Skeletal muscle cell (primary cell): Measurements from ENCODE around the gene MYO9A.
"Not testable (repeated sequence)": the region's sequence is repeated elsewhere in the genome, so short reads cannot be mapped to it uniquely, and the experiment has no call there.

Experiments used
- DNase-seq: peaks from one replicate; pipeline ENCODE4 v3.0.0-alpha.2; 2010; ENCODE audit warnings: low read depth
- H3K4me3 ChIP-seq: 2 replicates; pipeline ENCODE4 v1.5.1; 2011; ENCODE audit warnings: low read depth, mild to moderate bottlenecking, control low read depth, low read length, moderate library complexity

Gene MYO9A

DNA sequence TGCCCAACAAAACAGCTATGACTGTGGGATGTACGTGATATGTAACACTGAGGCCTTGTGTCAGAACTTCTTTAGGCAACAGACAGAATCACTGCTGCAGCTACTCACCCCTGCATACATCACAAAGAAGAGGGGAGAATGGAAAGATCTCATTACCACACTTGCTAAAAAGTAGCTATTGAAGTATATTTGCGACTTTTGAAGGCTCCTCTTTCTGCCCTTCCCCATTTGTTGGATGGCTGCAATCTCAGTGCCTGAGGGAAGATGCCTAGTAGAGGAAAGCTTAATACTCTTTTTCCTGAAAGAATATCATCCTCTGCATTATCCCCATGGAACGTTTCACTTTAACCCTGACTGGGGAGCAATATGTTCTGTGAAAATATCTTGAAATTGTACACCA is 22.1 kb upstream of the MYO9A start:
- DNase-seq, result no peak
- no peak overlapping the region for H3K4me3 ChIP-seq

- H3K4me3 ChIP-seq, result no peak overlapping the region
- no peak for DNase-seq
Measured at GRCh38 chr15:72139667-72140066, 21.7 kb upstream of the MYO9A start.

DNA sequence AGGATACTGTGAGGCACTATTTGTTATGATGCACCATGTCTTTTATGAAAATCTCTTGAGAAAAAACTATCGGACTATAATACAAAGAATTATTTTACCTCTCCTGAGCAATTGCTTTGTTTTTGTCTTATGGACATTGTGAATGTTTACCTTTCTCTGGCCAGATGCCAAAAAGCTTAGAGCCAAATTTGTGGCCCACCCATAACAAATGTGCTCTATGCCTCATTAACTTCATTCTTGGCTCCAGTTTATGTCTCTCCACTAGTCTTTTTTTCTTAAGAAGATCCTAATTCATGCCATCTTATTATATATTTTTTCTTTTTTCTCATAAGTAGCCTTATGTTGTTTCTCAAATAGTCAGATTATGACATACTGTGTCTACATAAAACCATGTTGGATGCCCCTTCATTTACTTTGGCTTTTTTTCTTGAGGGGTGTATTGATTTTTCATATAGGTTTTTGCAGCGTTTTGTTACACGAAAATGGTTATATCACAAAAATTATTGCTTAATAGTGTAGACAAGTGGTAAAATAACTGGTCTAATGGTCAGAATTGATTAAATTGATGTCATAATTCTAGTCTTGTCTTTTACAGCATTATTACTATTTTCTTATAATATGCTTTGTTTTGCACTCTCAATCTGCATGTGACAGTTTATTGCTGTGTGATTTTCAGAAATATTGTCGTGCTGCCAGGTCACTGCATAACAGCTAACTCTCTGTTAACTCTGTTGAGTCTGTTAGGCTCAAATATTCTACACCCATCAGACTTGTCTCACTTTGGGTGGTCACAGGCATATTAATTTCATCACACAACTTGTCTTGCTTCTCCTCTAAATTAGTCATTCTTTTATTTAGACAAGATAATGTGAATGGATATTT is 18.5 kb upstream of the MYO9A start:
- no peak overlapping the region for H3K4me3 ChIP-seq
- DNase-seq, result no peak

DNA sequence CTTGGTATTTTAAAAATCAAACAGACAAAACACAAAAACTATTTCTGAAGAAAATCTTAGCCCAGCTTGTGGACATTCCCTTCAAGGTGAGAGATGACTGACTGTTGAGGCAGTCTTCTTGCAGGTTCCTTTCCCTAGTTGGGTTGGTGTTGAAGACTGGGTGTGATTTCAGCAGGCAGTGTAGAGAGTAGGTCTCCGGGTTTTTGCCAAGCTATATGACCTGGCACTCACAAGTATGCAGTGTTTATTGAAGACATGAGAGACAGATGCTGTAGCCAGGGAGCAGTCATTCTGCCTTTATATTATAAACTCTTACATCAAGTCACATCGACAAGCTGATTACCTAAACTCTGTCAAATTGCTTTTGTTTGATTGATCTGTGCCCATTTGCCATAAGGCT is 17.8 kb upstream of the MYO9A start:
- no peak overlapping the region for H3K4me3 ChIP-seq
- DNase-seq, result no peak

DNA sequence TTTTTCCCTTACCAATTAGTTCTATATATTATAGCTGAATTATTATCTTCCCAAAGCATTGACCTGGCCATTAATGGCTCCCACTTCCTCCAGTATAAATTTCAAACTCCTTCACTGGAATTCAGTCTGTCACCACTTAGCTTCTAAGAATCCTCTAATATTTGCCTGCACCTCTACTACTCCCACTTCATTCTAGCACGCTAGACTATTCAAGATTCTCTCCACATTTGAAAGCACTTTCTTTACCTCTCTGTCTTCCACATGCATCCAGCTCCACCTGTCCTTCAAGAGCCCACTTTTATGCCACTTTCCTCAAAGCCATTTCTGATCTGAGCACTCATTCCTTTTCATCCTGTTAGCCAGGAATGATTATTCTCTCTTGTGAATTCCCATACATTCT is 15.3 kb upstream of the MYO9A start:
- no peak for DNase-seq
- H3K4me3 ChIP-seq, result no peak overlapping the region

DNA sequence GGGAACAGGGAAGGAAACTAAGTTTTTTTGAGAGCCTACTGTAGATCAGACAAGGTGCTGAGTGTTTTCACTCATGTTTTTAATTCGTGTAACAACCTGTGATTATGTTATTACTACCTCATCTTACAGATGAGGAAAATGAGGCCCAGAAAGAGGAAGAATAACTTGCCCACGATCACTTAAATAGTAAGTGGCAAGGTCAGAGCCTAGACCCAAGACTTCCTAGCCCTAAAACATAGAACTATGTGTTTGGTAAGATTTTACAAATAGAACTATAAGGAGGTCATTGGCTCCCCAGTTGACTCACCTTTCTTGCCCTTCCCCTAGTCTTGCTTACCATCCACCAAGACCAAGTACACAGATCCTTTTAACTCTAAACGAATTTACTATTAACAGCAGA is 14.0 kb upstream of the MYO9A start:
- DNase-seq, result no peak
- H3K4me3 ChIP-seq, result no peak overlapping the region

- DNase-seq, result no peak
- H3K4me3 ChIP-seq, result no peak overlapping the region
Measured at GRCh38 chr15:72130272-72130671, 12.3 kb upstream of the MYO9A start.

DNA sequence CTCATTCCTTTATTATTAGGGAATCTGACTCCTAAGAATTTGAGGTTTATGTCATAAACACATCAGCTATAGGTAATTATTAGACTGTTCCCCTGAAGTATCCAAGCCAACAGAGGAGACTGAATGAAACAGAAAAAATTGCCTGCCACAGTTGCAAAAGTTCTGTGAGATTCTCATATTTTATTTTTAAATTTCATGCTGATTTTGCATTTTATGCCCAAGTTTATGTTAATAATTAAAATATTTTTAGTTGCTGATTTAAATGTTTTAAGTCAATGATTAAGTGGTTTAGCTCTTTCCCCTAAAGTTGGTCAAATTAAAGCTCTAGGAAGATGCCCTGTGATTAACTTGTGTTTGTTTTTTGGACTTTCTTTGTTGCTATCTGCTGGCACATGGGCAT is 10.4 kb upstream of the MYO9A start:
- no peak overlapping the region for H3K4me3 ChIP-seq

DNA sequence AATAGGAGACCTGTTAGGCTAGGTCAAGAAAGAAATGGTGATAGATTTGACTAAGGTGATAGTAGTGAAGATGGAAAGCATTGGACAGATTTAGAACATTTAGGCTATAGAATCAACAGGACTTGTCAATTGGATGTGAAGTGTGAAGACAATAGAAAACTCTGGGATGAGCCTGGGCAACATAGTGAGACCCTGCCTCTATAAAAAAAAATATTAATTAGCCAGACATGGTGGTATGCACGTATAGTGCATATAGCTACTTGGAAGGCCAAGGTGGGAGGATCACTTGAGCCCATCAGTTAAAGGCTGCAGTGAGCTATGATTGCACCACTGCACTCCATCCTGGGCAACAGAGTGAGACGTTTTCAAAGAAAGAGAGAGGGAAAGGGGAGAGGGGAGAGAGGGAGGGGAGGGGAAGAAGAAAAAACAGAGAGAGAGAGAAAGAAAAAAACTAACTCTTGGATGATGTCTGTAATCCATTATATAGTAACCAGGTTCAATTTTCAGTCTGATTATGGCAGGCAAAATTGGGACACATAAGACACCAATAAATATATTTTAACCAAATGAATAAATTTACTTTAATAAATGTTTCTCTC is 9.9 kb upstream of the MYO9A start:
- H3K4me3 ChIP-seq, result no peak overlapping the region
- DNase-seq, result no peak

More for the DNA sequence above, 10.4 kb upstream of the MYO9A start:
- DNase-seq, result no peak

- no peak overlapping the region for H3K4me3 ChIP-seq
- DNase-seq, result no peak
Measured at GRCh38 chr15:72124218-72124617, 6.3 kb upstream of the MYO9A start.

- peak; percentile 41 for DNase-seq
Measured at GRCh38 chr15:72117486-72118016, 399 bp downstream of the MYO9A start.

GRCh38 chr15:72116731-72117485 is 1.0 kb downstream of the MYO9A start:
- H3K4me3 ChIP-seq, result peak overlapping the region; percentile 74

More at GRCh38 chr15:72117486-72118016, 399 bp downstream of the MYO9A start:
- H3K4me3 ChIP-seq, result peak overlapping the region; percentile 74

DNA sequence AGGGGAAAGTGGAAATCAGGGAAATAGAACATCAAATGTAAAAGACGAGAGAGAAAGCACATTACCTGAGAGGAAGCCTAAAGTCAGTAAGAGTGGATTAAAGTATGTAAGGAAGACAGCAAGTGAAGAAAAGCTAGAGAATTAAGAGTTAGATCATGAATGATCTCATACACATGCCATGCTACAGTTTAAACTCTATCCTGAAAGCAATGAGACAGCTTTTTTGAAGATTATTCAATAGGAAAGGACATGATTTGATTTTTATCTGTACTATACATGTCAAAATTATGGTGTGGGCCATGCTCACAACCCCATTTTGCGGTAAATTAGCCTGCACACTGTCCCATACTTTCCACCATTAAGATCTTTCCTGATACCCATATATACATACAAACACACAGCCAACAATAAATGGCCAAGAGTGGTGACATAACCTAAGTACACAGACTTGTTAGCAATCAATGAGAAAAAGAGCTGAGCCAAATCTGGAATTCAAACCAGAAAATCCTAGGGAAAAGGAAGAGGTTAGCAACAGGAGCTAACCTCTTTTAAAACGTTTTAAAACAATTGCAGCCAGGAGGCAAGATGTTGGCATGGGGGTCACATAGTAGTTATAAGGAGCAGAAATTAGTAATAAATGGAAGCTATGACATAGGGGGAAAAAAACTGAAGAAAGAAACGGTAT is 4.5 kb downstream of the MYO9A start:
- no peak overlapping the region for H3K4me3 ChIP-seq
- no peak for DNase-seq

More at GRCh38 chr15:72116731-72117485, 1.0 kb downstream of the MYO9A start:
- no peak for DNase-seq

GRCh38 chr15:72112805-72113204 is 5.1 kb downstream of the MYO9A start:
- no peak overlapping the region for H3K4me3 ChIP-seq
- no peak for DNase-seq

GRCh38 chr15:72112116-72112515 is 5.8 kb downstream of the MYO9A start:
- H3K4me3 ChIP-seq, result no peak overlapping the region
- DNase-seq, result no peak

- DNase-seq, result no peak
- no peak overlapping the region for H3K4me3 ChIP-seq
Measured at GRCh38 chr15:72110355-72110754, 7.6 kb downstream of the MYO9A start.

- H3K4me3 ChIP-seq, result no peak overlapping the region
- DNase-seq, result no peak
Measured at GRCh38 chr15:72106068-72106467, 11.9 kb downstream of the MYO9A start.

DNA sequence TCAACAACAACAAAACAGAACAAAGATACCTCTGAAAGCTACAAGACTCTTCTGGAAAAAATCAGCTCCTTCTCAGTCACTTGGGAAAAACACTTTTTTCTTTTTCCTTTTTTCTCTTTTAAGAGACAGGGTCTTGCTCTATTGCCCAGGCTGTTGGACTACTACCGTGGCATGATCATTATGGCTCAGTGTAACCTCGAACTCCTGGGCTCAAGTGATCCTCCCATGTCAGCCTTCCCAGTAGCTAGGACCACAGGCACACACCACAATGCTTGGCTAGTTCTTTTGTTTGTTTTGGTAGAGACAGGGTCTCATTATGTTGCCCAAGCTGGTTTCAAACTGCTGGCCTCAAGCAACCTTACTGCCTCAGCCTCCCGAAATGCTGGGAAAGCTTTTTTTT is 12.8 kb downstream of the MYO9A start:
- H3K4me3 ChIP-seq, result no peak overlapping the region

DNA sequence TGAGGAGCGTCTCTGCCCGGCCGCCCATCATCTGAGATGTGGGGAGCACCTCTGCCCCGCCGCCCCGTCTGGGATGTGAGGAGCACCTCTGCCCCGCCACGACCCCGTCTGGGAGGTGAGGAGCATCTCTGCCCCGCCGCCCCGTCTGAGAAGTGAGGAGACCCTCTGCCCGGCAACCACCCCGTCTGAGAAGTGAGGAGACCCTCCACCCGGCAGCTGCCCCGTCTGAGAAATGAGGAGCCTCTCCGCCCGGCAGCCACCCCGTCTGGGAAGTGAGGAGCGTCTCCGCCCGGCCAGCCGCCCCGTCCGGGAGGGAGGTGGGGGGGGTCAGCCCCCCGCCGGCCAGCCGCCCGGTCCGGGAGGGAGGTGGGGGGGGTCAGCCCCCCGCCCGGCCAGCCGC is 17.4 kb downstream of the MYO9A start:
- not testable (repeated sequence) for DNase-seq, H3K4me3 ChIP-seq

More for the DNA sequence above, 12.8 kb downstream of the MYO9A start:
- DNase-seq, result no peak
